NCI-H526 treated with DMSO at 0.1 percent for 48 hours (cell line): ENCODE measurements around the gene FMR1NB.

Experiments
- DNase-seq: peaks from one replicate; lab custom pipeline; 2025; lab: John Stamatoyannopoulos, UW

Gene FMR1NB

DNA sequence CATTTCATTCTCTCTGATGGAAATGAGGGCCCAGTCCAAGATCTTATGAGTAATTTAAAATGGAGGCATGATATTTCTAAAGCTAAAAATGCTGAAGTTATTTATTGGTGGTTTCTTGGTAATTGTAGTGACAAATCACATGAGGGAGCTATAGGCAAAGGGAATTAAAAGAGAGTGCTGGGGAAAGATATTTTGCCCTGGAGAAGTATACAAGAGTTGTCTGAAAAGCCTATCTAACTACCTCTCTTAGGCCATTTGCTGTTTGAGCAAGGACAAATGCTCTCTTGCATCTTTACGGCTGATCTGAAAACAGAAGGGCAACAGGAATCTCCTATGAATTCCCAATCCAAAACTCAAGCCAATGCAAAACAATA is 89.4 kb downstream of the FMR1NB start:
- no peak for DNase-seq
